GM23338 (cell line): ENCODE measurements around the gene AHCY. TPM values are rescaled to one million over a fixed set of nuclear protein-coding genes. Genes with fewer than 3 reads are reported as not detected.
"Not testable (repeated sequence)": the region's sequence is repeated elsewhere in the genome, so short reads cannot be mapped to it uniquely, and the experiment has no call there.

Experiments
- ATAC-seq: fragments of 200-7000 bp; cut with Tn5 transposase; 3 replicates; pipeline ENCODE4 v1.9.1; 2020
- DNase-seq: peaks from one replicate; pipeline ENCODE4 v3.0.0-alpha.2; 2015; ENCODE audit warnings: low spot score
- H2AFZ ChIP-seq: fragments of 200-600 bp; sonication (generic); 2 replicates; pipeline ENCODE4 v1.8.0; 2016; ENCODE audit warnings: antibody characterized with exemption, mild to moderate bottlenecking, moderate library complexity
- H3F3A ChIP-seq: fragments of 200-600 bp; sonication (generic); replicated peaks from 2 replicates; pipeline ENCODE4 v1.8.0; 2017; ENCODE audit warnings: antibody characterized with exemption, mixed run types, low read depth
- H3K27ac ChIP-seq: fragments of 200-600 bp; sonication (generic); 2 replicates; pipeline ENCODE4 v1.6.1; 2016; ENCODE audit warnings: low read depth
- H3K27me3 ChIP-seq: fragments of 200-600 bp; sonication (generic); 2 replicates; pipeline ENCODE4 v1.8.0; 2016; ENCODE audit warnings: mild to moderate bottlenecking, mixed run types, moderate library complexity; ENCODE audit not compliant: insufficient read depth
- H3K36me3 ChIP-seq: fragments of 200-600 bp; sonication (generic); 2 replicates; pipeline ENCODE4 v1.8.0; 2016; ENCODE audit warnings: mild to moderate bottlenecking; ENCODE audit not compliant: insufficient read depth
- H3K4me1 ChIP-seq: fragments of 200-600 bp; sonication (generic); 2 replicates; pipeline ENCODE4 v1.8.0; 2016; ENCODE audit warnings: mild to moderate bottlenecking, moderate library complexity; ENCODE audit not compliant: insufficient read depth
- H3K4me2 ChIP-seq: fragments of 200-600 bp; sonication (generic); 2 replicates; pipeline ENCODE4 v1.7.1; 2017; ENCODE audit warnings: mixed run types
- H3K4me3 ChIP-seq: fragments of 200-600 bp; sonication (generic); 2 replicates; pipeline ENCODE4 v1.6.1; 2016; ENCODE audit warnings: mixed run types
- H3K79me2 ChIP-seq: fragments of 200-600 bp; sonication (generic); replicated peaks from 2 replicates; pipeline ENCODE4 v1.8.0; 2017; ENCODE audit warnings: mild to moderate bottlenecking; ENCODE audit not compliant: insufficient read depth
- H3K9me2 ChIP-seq: fragments of 200-600 bp; sonication (generic); 2 replicates; pipeline ENCODE4 v1.8.0; 2017; ENCODE audit not compliant: insufficient read depth
- H4K20me1 ChIP-seq: fragments of 200-600 bp; sonication (generic); replicated peaks from 2 replicates; pipeline ENCODE4 v1.8.0; 2017; ENCODE audit warnings: mild to moderate bottlenecking; ENCODE audit not compliant: insufficient read depth
- H3K27ac Mint-ChIP-seq: 2 replicates; pipeline ENCODE4 v1.8.0; 2020; ENCODE audit warnings: inconsistent platforms, mild to moderate bottlenecking, moderate library complexity, mixed read lengths
- H3K27me3 Mint-ChIP-seq: 3 replicates; pipeline ENCODE4 v1.8.0; 2022; ENCODE audit warnings: low read depth, mild to moderate bottlenecking, moderate library complexity, mixed read lengths, inconsistent platforms; ENCODE audit not compliant: insufficient read depth, poor library complexity
- H3K36me3 Mint-ChIP-seq: 3 replicates; pipeline ENCODE4 v1.8.0; 2021; ENCODE audit warnings: low read depth, mild to moderate bottlenecking, inconsistent platforms, moderate library complexity, mixed read lengths
- H3K4me1 Mint-ChIP-seq: 3 replicates; pipeline ENCODE4 v1.8.0; 2020; ENCODE audit warnings: mild to moderate bottlenecking, inconsistent platforms, mixed read lengths
- H3K4me3 Mint-ChIP-seq: 3 replicates; pipeline ENCODE4 v1.8.0; 2021; ENCODE audit warnings: moderate library complexity, mild to moderate bottlenecking, inconsistent platforms, mixed read lengths
- H3K9me3 Mint-ChIP-seq: 3 replicates; pipeline ENCODE4 v1.8.0; 2020; ENCODE audit warnings: moderate library complexity, mild to moderate bottlenecking, inconsistent platforms, mixed read lengths
- CREB1 ChIP-seq: fragments of 250-450 bp; sonication (Bioruptor Pico); IDR thresholded peaks from 2 replicates; pipeline ENCODE4 v1.5.0; 2020; ENCODE audit warnings: low read depth, mild to moderate bottlenecking, moderate library complexity
- EZH2phosphoT487 ChIP-seq: fragments of 200-600 bp; sonication (generic); IDR thresholded peaks from one replicate; pipeline ENCODE4 v1.8.1; 2018; ENCODE audit warnings: antibody characterized with exemption; ENCODE audit not compliant: unreplicated experiment
- REST ChIP-seq: IDR thresholded peaks from one replicate; pipeline ENCODE4 v1.6.1; 2018; ENCODE audit warnings: antibody characterized with exemption; ENCODE audit not compliant: unreplicated experiment
- ZNF114 ChIP-seq: fragments of 250-450 bp; sonication (Bioruptor Pico); IDR thresholded peaks from 2 replicates; pipeline ENCODE4 v1.5.0; 2020; ENCODE audit warnings: mild to moderate bottlenecking, moderate library complexity
- polyA plus RNA-seq: library from polyadenylated mRNA; unstranded; fragments of >200 nt; fragmentation: Nextera tagmentation; extraction: Ambion mirVana; gene quantifications from 2 replicates; pipeline ENCODE4 v1.2.1, GENCODE V29; 2016
- total RNA-seq: library from RNA; depleted of rRNA; stranded (reverse); fragments of >200 nt; shearing (Covaris generic); gene quantifications from 2 replicates; pipeline ENCODE4 v1.2.3, GENCODE V29; 2014

Gene AHCY
- total and polyA plus RNA-seq, 2 experiments from 2014 or later: 138 to 423 TPM

GRCh38 chr20:34330861-34331544 is 27.8 kb upstream of the AHCY start:
- not testable (repeated sequence) for H3K9me2 ChIP-seq, H3K27me3 ChIP-seq, H3K36me3 Mint-ChIP-seq, H3K27ac ChIP-seq, DNase-seq, H3K36me3 ChIP-seq, H3K4me1 ChIP-seq, H3K4me1 Mint-ChIP-seq, H3K9me3 Mint-ChIP-seq, H3K27ac Mint-ChIP-seq, H3K4me3 ChIP-seq, H2AFZ ChIP-seq, H3F3A ChIP-seq, H3K79me2 ChIP-seq, ATAC-seq, H3K4me2 ChIP-seq, H4K20me1 ChIP-seq, H3K4me3 Mint-ChIP-seq, H3K27me3 Mint-ChIP-seq

- Histone ChIP-seq H3K4me1 (no peaks in the 10 kb centered on the region), H3K36me3 (no peaks in the 10 kb centered on the region), H3F3A (no peaks in the 10 kb centered on the region), H2AFZ (peak overlapping the region; percentile 32; the same call in 1 of the 2 replicates), H3K4me3 (no peak overlapping the region), H3K4me2 (no peak overlapping the region), H3K9me2 (no peaks in the 10 kb centered on the region), H3K27ac (no peak overlapping the region), H3K79me2 (no peaks in the 10 kb centered on the region), H3K27me3 (no peaks in the 10 kb centered on the region), H4K20me1 (no peaks in the 10 kb centered on the region)
- H3K36me3 Mint-ChIP-seq: no peaks in the 10 kb centered on the region; the same call in 1 of the 3 replicates
- no peak for ATAC-seq
- no peak for DNase-seq
- no peak overlapping the region for H3K4me3 Mint-ChIP-seq
- H3K27me3 Mint-ChIP-seq: peaks cover 6% of the 10 kb centered on the region
- peaks cover 4% of the 10 kb centered on the region; the same call in 1 of the 3 replicates for H3K4me1 Mint-ChIP-seq
- H3K27ac Mint-ChIP-seq: no peak overlapping the region
- no peak for TF ChIP-seq ZNF114 (CRISPR knock-in tag)
- TF ChIP-seq REST: no peak
- no peak for TF ChIP-seq CREB1 (CRISPR knock-in tag)
- TF ChIP-seq EZH2phosphoT487: no peak
- peaks cover 5% of the 10 kb centered on the region; the same call in 2 of the 3 replicates for H3K9me3 Mint-ChIP-seq
These were observed 25.9 kb upstream of the AHCY start for GRCh38 chr20:34328928-34329677.

- not testable (repeated sequence) for H3K4me1 Mint-ChIP-seq, H2AFZ ChIP-seq, H3F3A ChIP-seq, H3K79me2 ChIP-seq, H3K36me3 Mint-ChIP-seq, DNase-seq, H4K20me1 ChIP-seq, H3K27ac ChIP-seq, H3K27ac Mint-ChIP-seq, H3K27me3 Mint-ChIP-seq, H3K9me2 ChIP-seq, ATAC-seq, H3K36me3 ChIP-seq, H3K4me1 ChIP-seq, H3K9me3 Mint-ChIP-seq, H3K4me3 Mint-ChIP-seq, H3K4me3 ChIP-seq, H3K27me3 ChIP-seq, H3K4me2 ChIP-seq
These were observed 25.1 kb upstream of the AHCY start for GRCh38 chr20:34328207-34328606.
